DOHH2 (cell line): Measurements from ENCODE around the gene SDF2.

Source experiments
- H3F3A ChIP-seq: fragments of 200-600 bp; sonication (generic), shearing (Covaris generic); 2 replicates; pipeline ENCODE4 v1.6.0; 2016; ENCODE audit warnings: antibody characterized with exemption, mild to moderate bottlenecking; ENCODE audit not compliant: control insufficient read depth, insufficient read depth
- H3K27ac ChIP-seq: fragments of 200-600 bp; sonication (generic); 2 replicates; pipeline ENCODE4 v1.5.1; 2014; ENCODE audit warnings: low read depth, mild to moderate bottlenecking, low read length, moderate library complexity
- H3K27me3 ChIP-seq: fragments of 200-600 bp; sonication (generic); 2 replicates; pipeline ENCODE4 v1.6.1; 2014; ENCODE audit warnings: mild to moderate bottlenecking, low read length, mixed read lengths; ENCODE audit not compliant: control insufficient read depth
- H3K36me3 ChIP-seq: fragments of 200-600 bp; sonication (generic); 2 replicates; pipeline ENCODE4 v1.6.1; 2014; ENCODE audit warnings: mild to moderate bottlenecking, low read length, moderate library complexity, mixed read lengths; ENCODE audit not compliant: control insufficient read depth
- H3K4me1 ChIP-seq: fragments of 200-600 bp; sonication (generic); 2 replicates; pipeline ENCODE4 v1.6.1; 2014; ENCODE audit warnings: mild to moderate bottlenecking, low read length, mixed read lengths; ENCODE audit not compliant: control insufficient read depth
- H3K4me2 ChIP-seq: fragments of 200-600 bp; sonication (generic); 2 replicates; pipeline ENCODE4 v1.6.0; 2014; ENCODE audit warnings: mild to moderate bottlenecking, low read length, moderate library complexity
- H3K4me3 ChIP-seq: fragments of 200-600 bp; sonication (generic); 2 replicates; pipeline ENCODE4 v1.5.1; 2014; ENCODE audit warnings: mild to moderate bottlenecking, low read length, mixed read lengths
- H3K79me2 ChIP-seq: fragments of 200-600 bp; sonication (generic); 2 replicates; pipeline ENCODE4 v1.6.1; 2014; ENCODE audit warnings: mild to moderate bottlenecking, low read length, mixed read lengths; ENCODE audit not compliant: control insufficient read depth
- H3K9me2 ChIP-seq: fragments of 200-600 bp; sonication (generic); replicated peaks from 2 replicates; pipeline ENCODE4 v1.6.1; 2014; ENCODE audit warnings: mild to moderate bottlenecking, low read length, mixed read lengths; ENCODE audit not compliant: control insufficient read depth
- H3K9me3 ChIP-seq: fragments of 200-600 bp; sonication (generic); 2 replicates; pipeline ENCODE4 v1.6.1; 2014; ENCODE audit warnings: antibody characterized with exemption, low read length, mixed read lengths; ENCODE audit not compliant: control insufficient read depth, insufficient read depth
- H4K20me1 ChIP-seq: fragments of 200-600 bp; sonication (generic); 2 replicates; pipeline ENCODE4 v1.6.0; 2014; ENCODE audit warnings: low read depth, mild to moderate bottlenecking, antibody characterized with exemption, low read length, moderate library complexity; ENCODE audit not compliant: control insufficient read depth, insufficient read depth
- CTCF ChIP-seq: fragments of 200-600 bp; sonication (generic); IDR thresholded peaks from one replicate; pipeline ENCODE4 v1.5.1; 2014; ENCODE audit warnings: antibody characterized with exemption, mild to moderate bottlenecking, low read depth, low read length; ENCODE audit not compliant: poor library complexity, severe bottlenecking
- EZH2phosphoT487 ChIP-seq: fragments of 200-600 bp; sonication (generic); IDR thresholded peaks from 2 replicates; pipeline ENCODE4 v1.6.1; 2017; ENCODE audit warnings: borderline replicate concordance, mild to moderate bottlenecking, antibody characterized with exemption, low read length, moderate library complexity, mixed read lengths

Gene SDF2

DNA sequence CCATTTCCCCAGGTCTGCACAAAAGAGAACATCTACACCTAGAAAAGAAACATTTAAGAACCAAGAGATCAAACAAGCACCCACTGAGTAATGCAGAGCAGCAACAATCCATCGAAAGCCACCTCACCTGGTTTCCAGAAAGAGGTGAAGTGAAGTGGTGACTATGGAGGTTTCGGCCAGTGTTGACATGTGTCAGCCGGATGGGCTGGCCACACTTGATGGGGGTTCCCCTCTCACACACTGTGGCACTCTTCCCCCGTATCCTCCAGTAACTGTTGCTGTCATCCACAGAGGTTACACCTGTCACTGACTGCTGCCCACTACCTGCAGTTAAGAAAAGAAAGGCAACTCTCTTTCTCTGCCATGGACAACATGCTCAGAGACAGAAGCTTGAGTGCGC, 6.5 kb downstream of the SDF2 start:
- Histone ChIP-seq H3K36me3 (peaks cover 39% of the 10 kb centered on the region), H3K9me3 (no peaks in the 10 kb centered on the region), H3K79me2 (peaks cover 31% of the 10 kb centered on the region), H3K4me1 (no peaks in the 10 kb centered on the region), H3K4me3 (no peak overlapping the region), H4K20me1 (no peaks in the 10 kb centered on the region), H3K4me2 (no peak overlapping the region), H3K27me3 (no peaks in the 10 kb centered on the region), H3K27ac (no peak overlapping the region), H3K9me2 (no peaks in the 10 kb centered on the region), H3F3A (0 out of 2 replicates have a peak, but pooled peaks cover 3% of the 10 kb centered on the region)
- TF ChIP-seq CTCF: no peak
- no peak for TF ChIP-seq EZH2phosphoT487

- H3F3A ChIP-seq: peaks cover 24% of the 10 kb centered on the region
- H3K36me3 ChIP-seq: peaks cover 40% of the 10 kb centered on the region
- peaks cover 25% of the 10 kb centered on the region for H3K4me1 ChIP-seq
- peaks cover 28% of the 10 kb centered on the region for H3K79me2 ChIP-seq
- peaks cover 1% of the 10 kb centered on the region for H4K20me1 ChIP-seq
- H3K27me3 ChIP-seq: no peaks in the 10 kb centered on the region
- H3K9me2 ChIP-seq: no peaks in the 10 kb centered on the region
- no peak overlapping the region for H3K4me3 ChIP-seq
- no peak for TF ChIP-seq CTCF
- no peak for TF ChIP-seq EZH2phosphoT487
- no peaks in the 10 kb centered on the region for H3K9me3 ChIP-seq
- no peak overlapping the region for H3K27ac ChIP-seq
- no peak overlapping the region for H3K4me2 ChIP-seq
These were observed 13.0 kb downstream of the SDF2 start for GRCh38 chr17:28648698-28649097.

DNA sequence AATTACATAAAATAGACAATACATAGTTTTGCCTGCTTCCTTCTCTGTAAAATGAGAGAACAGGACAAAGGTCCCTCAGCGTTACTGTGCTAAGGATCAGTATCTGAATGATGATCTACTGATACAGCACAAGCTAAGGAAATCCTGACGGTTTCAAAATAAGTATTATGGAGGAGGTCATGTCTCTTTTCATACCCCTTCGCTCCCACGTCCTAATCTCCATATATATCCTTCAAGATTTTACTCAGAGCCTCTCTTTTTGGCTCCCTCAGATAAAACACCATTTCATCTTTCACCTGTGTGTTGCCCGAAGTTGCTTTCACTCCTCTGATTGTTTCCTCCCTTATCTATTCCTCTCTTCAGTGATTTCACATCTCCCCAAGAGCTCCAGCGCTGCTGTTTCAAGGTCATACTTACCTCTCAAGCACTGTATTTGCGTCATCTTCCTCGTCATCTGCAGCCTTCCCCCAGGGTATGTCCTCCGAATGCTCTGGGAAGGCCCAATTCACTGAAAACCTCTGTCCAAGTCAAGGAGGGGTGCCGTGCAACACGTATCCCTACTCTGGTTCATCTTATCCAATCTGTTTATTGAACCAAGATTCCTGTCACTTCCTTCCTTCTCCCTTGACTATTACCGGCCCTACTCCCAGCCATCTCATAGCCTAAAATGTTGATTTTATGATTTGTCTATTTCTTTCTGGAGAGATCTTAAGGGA, 15.5 kb downstream of the SDF2 start:
- Histone ChIP-seq H3K36me3 (peaks cover 53% of the 10 kb centered on the region), H3K9me2 (no peaks in the 10 kb centered on the region), H3K4me1 (peaks cover 36% of the 10 kb centered on the region), H3K4me3 (peak overlapping the region; percentile 97), H3K4me2 (peak overlapping the region; percentile 84), H3K79me2 (peaks cover 45% of the 10 kb centered on the region), H4K20me1 (peaks cover 13% of the 10 kb centered on the region), H3F3A (peaks cover 20% of the 10 kb centered on the region), H3K27me3 (no peaks in the 10 kb centered on the region), H3K9me3 (no peaks in the 10 kb centered on the region), H3K27ac (peak overlapping the region; percentile 73)
- TF ChIP-seq EZH2phosphoT487 (no peak), CTCF (no peak)
